Neural crest cell (in vitro differentiated cells): ENCODE measurements around the gene C22orf39. TPM values are rescaled to one million over a fixed set of nuclear protein-coding genes. Genes with fewer than 3 reads are reported as not detected.
A peak's percentile ranks its signal among the peaks of the same experiment; 100 is the strongest.

Experiments
- DNase-seq: peaks from one replicate; pipeline ENCODE4 v3.0.0; 2021; ENCODE audit warnings: low read depth, mixed read lengths, low spot score
- H3K27ac Mint-ChIP-seq: one replicate; pipeline ENCODE4 v1.8.0; 2021; ENCODE audit warnings: mild to moderate bottlenecking, mixed read lengths; ENCODE audit not compliant: unreplicated experiment
- H3K27me3 Mint-ChIP-seq: 2 replicates; pipeline ENCODE4 v1.8.0; 2021; ENCODE audit warnings: low read depth, mild to moderate bottlenecking, mixed read lengths
- H3K36me3 Mint-ChIP-seq: 2 replicates; pipeline ENCODE4 v1.8.0; 2021; ENCODE audit warnings: low read depth, mild to moderate bottlenecking, mixed read lengths
- H3K4me1 Mint-ChIP-seq: 2 replicates; pipeline ENCODE4 v1.8.0; 2021; ENCODE audit warnings: mixed read lengths
- H3K4me3 Mint-ChIP-seq: one replicate; pipeline ENCODE4 v1.8.0; 2021; ENCODE audit warnings: mild to moderate bottlenecking, mixed read lengths
- H3K9me3 Mint-ChIP-seq: 2 replicates; pipeline ENCODE4 v1.8.0; 2021; ENCODE audit warnings: mixed read lengths
- CTCF ChIP-seq: fragments of 200-600 bp; sonication (generic); conservative IDR thresholded peaks from 2 replicates; pipeline ENCODE4 v1.5.0; 2021; ENCODE audit warnings: antibody characterized with exemption, mild to moderate bottlenecking
- total RNA-seq: library from RNA; stranded (reverse); gene quantifications from 2 replicates; pipeline ENCODE4 v1.2.1, GENCODE V29; 2021

Gene C22orf39
- total RNA-seq, 1 donor from 2014 or later, result 38.0 TPM

GRCh38 chr22:19434829-19435580 is 12.5 kb downstream of the C22orf39 start:
- Mint-ChIP-seq H3K36me3 (peaks cover 2% of the 10 kb centered on the region), H3K4me3 (peak overlapping the region; percentile 91), H3K27me3 (no peaks in the 10 kb centered on the region), H3K4me1 (peaks cover 23% of the 10 kb centered on the region), H3K27ac (no peak overlapping the region), H3K9me3 (no peaks in the 10 kb centered on the region)
- DNase-seq, result no peak
- no peak for TF ChIP-seq CTCF

GRCh38 chr22:19434401-19434800 is 13.1 kb downstream of the C22orf39 start:
- Mint-ChIP-seq H3K9me3 (no peaks in the 10 kb centered on the region), H3K27me3 (no peaks in the 10 kb centered on the region), H3K4me3 (peak overlapping the region; percentile 91), H3K4me1 (peaks cover 29% of the 10 kb centered on the region), H3K27ac (no peak overlapping the region), H3K36me3 (peaks cover 2% of the 10 kb centered on the region)
- no peak for DNase-seq
- TF ChIP-seq CTCF, result no peak

- peaks cover 6% of the 10 kb centered on the region for H3K36me3 Mint-ChIP-seq
- no peaks in the 10 kb centered on the region for H3K27me3 Mint-ChIP-seq
- no peaks in the 10 kb centered on the region for H3K9me3 Mint-ChIP-seq
Measured at GRCh38 chr22:19432133-19432851, 15.2 kb downstream of the C22orf39 start, which contains the start of gene MRPL40. MRPL40 (plus strand) TSS chr22:19432545; CDS start chr22:19432555, 10 bp downstream.

GRCh38 chr22:19431649-19432132 is 15.8 kb downstream of the C22orf39 start, which contains the start of gene HIRA:
HIRA (minus strand) TSS chr22:19431733; CDS start chr22:19431476, 257 bp downstream.
- TF ChIP-seq CTCF, result peak; percentile 4
- H3K4me1 Mint-ChIP-seq, result peaks cover 40% of the 10 kb centered on the region
- DNase-seq, result peak; percentile 85
- no peaks in the 10 kb centered on the region for H3K9me3 Mint-ChIP-seq
- peaks cover 6% of the 10 kb centered on the region for H3K36me3 Mint-ChIP-seq
- no peaks in the 10 kb centered on the region for H3K27me3 Mint-ChIP-seq
- peak within 1 kb of the TSS; percentile 93 for H3K4me3 Mint-ChIP-seq
- peak within 1 kb of the TSS; percentile 94 for H3K27ac Mint-ChIP-seq

More at GRCh38 chr22:19432133-19432851, 15.2 kb downstream of the C22orf39 start, which contains the start of gene MRPL40:
- Mint-ChIP-seq H3K27ac (peak within 1 kb of the TSS; percentile 94), H3K4me3 (peak within 1 kb of the TSS; percentile 91), H3K4me1 (peaks cover 40% of the 10 kb centered on the region)
- TF ChIP-seq CTCF, result no peak
- peak; percentile 88 for DNase-seq

- H3K4me1 Mint-ChIP-seq, result peaks cover 40% of the 10 kb centered on the region
- TF ChIP-seq CTCF, result peak; percentile 50
- H3K27me3 Mint-ChIP-seq, result no peaks in the 10 kb centered on the region
- H3K27ac Mint-ChIP-seq, result peak overlapping the region; percentile 82
- H3K9me3 Mint-ChIP-seq, result no peaks in the 10 kb centered on the region
- H3K36me3 Mint-ChIP-seq, result peaks cover 6% of the 10 kb centered on the region
- peak overlapping the region; percentile 93 for H3K4me3 Mint-ChIP-seq
- DNase-seq, result peak; percentile 38
Measured at GRCh38 chr22:19430890-19431541, 16.5 kb downstream of the C22orf39 start.
